GM12801 (cell line): ENCODE data around the gene GSG1L2.

Experiments used
- CTCF ChIP-seq: IDR thresholded peaks from one replicate; pipeline ENCODE4 v1.5.1; 2011; ENCODE audit warnings: control low read depth; ENCODE audit not compliant: insufficient read length; ENCODE audit errors: extremely low read depth

The GSG1L2 gene

GRCh38 chr17:9769036-9769695 is 52.7 kb downstream of the GSG1L2 start:
- no peak for TF ChIP-seq CTCF

- TF ChIP-seq CTCF: no peak
Measured at GRCh38 chr17:9768381-9768934, 53.4 kb downstream of the GSG1L2 start.

DNA sequence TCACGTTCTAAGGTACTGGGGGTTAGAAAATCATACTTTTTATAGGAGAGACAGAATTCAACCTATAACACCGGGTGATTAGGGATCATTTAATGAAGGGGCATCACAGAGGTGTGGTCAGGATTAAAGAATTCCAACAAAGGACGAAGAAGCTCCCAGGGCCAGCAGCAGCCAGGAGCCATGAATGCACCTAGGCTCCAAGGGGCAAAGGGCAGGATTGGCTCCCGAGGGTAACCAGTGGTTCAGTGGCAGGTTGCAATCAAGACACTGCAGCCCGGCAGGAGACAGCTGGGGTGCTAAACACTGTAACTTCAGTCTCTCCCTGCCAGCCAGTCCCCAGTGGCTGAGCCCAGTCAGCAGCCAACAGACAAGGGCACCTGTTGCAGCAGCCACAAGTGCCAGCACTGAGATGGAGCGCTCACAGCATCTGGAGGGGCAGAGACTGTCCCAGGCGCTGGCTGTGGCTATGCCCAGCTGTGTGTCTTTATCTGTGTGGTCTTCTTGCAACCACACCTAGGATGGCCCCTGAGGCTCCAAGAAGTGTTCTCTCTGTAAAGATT is 54.4 kb downstream of the GSG1L2 start:
- no peak for TF ChIP-seq CTCF

- no peak for TF ChIP-seq CTCF
Measured at GRCh38 chr17:9766970-9767369, 54.9 kb downstream of the GSG1L2 start.

GRCh38 chr17:9765322-9765721 is 56.6 kb downstream of the GSG1L2 start:
- TF ChIP-seq CTCF: no peak

- no peak for TF ChIP-seq CTCF
Measured at GRCh38 chr17:9763643-9764042, 58.2 kb downstream of the GSG1L2 start.

DNA sequence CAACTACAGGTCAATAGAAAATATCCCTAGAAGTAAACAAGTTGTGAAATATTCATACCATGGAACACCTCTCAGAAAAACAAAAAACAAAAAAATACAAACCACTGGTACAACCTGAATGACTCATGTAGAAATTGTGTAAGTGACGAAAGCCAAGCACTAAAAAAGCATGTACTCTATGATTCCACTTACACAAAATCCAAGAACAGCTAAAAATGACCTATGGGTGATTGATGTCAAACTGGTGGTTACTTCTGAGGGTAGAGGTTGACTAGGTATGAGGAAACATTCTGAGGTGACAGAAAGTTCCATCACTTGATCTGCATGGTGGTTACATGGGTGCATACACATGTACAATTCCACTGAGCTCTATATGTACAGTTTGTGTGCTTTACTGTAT is 61.6 kb downstream of the GSG1L2 start:
- TF ChIP-seq CTCF: no peak
